OCI-LY1 (cell line): ENCODE data around the gene CYB561.

ENCODE experiments used
- H2AFZ ChIP-seq: fragments of 200-600 bp; sonication (generic), shearing (Covaris generic); 2 replicates; pipeline ENCODE4 v1.6.0; 2014; ENCODE audit warnings: antibody characterized with exemption, mild to moderate bottlenecking, low read length
- H3F3A ChIP-seq: fragments of 200-600 bp; sonication (generic), shearing (Covaris generic); 2 replicates; pipeline ENCODE4 v1.6.0; 2014; ENCODE audit warnings: mild to moderate bottlenecking, antibody characterized with exemption, low read length, moderate library complexity; ENCODE audit not compliant: insufficient read depth
- H3K27ac ChIP-seq: fragments of 200-600 bp; sonication (generic); 2 replicates; pipeline ENCODE4 v1.5.1; 2014; ENCODE audit warnings: low read length, mixed run types, mild to moderate bottlenecking, low read depth; ENCODE audit not compliant: poor library complexity, severe bottlenecking
- H3K27me3 ChIP-seq: fragments of 200-600 bp; sonication (generic); 2 replicates; pipeline ENCODE4 v1.6.0; 2014; ENCODE audit warnings: antibody characterized with exemption, mild to moderate bottlenecking, low read length, moderate library complexity; ENCODE audit not compliant: insufficient read depth
- H3K36me3 ChIP-seq: fragments of 200-600 bp; sonication (generic); 2 replicates; pipeline ENCODE4 v1.6.1; 2014; ENCODE audit warnings: mild to moderate bottlenecking, antibody characterized with exemption, low read length, moderate library complexity, mixed read lengths; ENCODE audit not compliant: insufficient read depth
- H3K4me1 ChIP-seq: fragments of 200-600 bp; sonication (generic); 2 replicates; pipeline ENCODE4 v1.5.1; 2014; ENCODE audit warnings: mild to moderate bottlenecking, low read length, moderate library complexity; ENCODE audit not compliant: insufficient read depth, severe bottlenecking
- H3K4me2 ChIP-seq: fragments of 200-600 bp; sonication (generic), shearing (Covaris generic); 2 replicates; pipeline ENCODE4 v1.6.1; 2014; ENCODE audit warnings: low read length
- H3K4me3 ChIP-seq: fragments of 200-600 bp; sonication (generic); 2 replicates; pipeline ENCODE4 v1.5.1; 2014; ENCODE audit warnings: low read length, low read depth, mild to moderate bottlenecking, mixed read lengths; ENCODE audit not compliant: poor library complexity, severe bottlenecking
- H3K79me2 ChIP-seq: fragments of 200-600 bp; shearing (Covaris generic); 2 replicates; pipeline ENCODE4 v1.6.1; 2016; ENCODE audit warnings: mixed run types, low read length, mixed read lengths; ENCODE audit not compliant: insufficient read depth
- H3K9ac ChIP-seq: fragments of 200-600 bp; sonication (generic), shearing (Covaris generic); 2 replicates; pipeline ENCODE4 v1.6.1; 2014; ENCODE audit warnings: mild to moderate bottlenecking, low read length, mixed read lengths
- H3K9me2 ChIP-seq: fragments of 200-600 bp; sonication (generic), shearing (Covaris generic); 2 replicates; pipeline ENCODE4 v1.6.1; 2014; ENCODE audit warnings: low read depth, mild to moderate bottlenecking, low read length, mixed read lengths
- H3K9me3 ChIP-seq: fragments of 200-600 bp; shearing (Covaris generic); 2 replicates; pipeline ENCODE4 v1.6.1; 2014; ENCODE audit warnings: low read length, mixed read lengths
- H4K20me1 ChIP-seq: fragments of 200-600 bp; sonication (generic), shearing (Covaris generic); 2 replicates; pipeline ENCODE4 v1.6.0; 2016; ENCODE audit warnings: mild to moderate bottlenecking, low read length; ENCODE audit not compliant: insufficient read depth
- EZH2 ChIP-seq: fragments of 200-600 bp; sonication (generic), shearing (Covaris generic); IDR thresholded peaks from 2 replicates; pipeline ENCODE4 v1.8.0; 2017; ENCODE audit warnings: borderline replicate concordance, mixed run types, mild to moderate bottlenecking, antibody characterized with exemption, low read length, moderate library complexity, mixed read lengths
- TF ChIP-seq, protein P1 (sequence below): fragments of 200-600 bp; sonication (generic), shearing (Covaris generic); IDR thresholded peaks from 2 replicates; pipeline ENCODE4 v1.5.1; 2017; ENCODE audit warnings: mild to moderate bottlenecking, antibody characterized with exemption, low read length, moderate library complexity, mixed read lengths

The CYB561 gene

DNA sequence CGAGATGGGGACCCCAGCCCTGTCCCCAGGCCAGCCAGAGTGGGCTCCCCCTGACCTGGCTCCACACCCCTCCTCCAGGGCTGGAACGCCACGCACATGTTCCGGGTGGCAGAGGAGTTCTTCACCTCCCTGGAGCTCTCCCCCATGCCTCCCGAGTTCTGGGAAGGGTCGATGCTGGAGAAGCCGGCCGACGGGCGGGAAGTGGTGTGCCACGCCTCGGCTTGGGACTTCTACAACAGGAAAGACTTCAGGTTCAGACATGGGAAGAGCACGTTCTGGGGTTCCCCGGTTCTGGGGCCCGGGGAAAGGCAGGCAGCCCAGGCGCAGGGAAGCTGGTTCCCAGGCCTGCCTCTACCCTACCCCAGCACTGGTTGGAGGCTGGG lies 35.4 kb upstream of the CYB561 start:
- no peaks in the 10 kb centered on the region for H3K27me3 ChIP-seq
- no peak for TF ChIP-seq EZH2
- TF ChIP-seq, protein P1, sequence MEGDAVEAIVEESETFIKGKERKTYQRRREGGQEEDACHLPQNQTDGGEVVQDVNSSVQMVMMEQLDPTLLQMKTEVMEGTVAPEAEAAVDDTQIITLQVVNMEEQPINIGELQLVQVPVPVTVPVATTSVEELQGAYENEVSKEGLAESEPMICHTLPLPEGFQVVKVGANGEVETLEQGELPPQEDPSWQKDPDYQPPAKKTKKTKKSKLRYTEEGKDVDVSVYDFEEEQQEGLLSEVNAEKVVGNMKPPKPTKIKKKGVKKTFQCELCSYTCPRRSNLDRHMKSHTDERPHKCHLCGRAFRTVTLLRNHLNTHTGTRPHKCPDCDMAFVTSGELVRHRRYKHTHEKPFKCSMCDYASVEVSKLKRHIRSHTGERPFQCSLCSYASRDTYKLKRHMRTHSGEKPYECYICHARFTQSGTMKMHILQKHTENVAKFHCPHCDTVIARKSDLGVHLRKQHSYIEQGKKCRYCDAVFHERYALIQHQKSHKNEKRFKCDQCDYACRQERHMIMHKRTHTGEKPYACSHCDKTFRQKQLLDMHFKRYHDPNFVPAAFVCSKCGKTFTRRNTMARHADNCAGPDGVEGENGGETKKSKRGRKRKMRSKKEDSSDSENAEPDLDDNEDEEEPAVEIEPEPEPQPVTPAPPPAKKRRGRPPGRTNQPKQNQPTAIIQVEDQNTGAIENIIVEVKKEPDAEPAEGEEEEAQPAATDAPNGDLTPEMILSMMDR: no peak
- no peaks in the 10 kb centered on the region for H3F3A ChIP-seq
- H3K4me2 ChIP-seq: no peak overlapping the region
- no peaks in the 10 kb centered on the region for H3K79me2 ChIP-seq
- H3K36me3 ChIP-seq: no peaks in the 10 kb centered on the region
- H3K27ac ChIP-seq: no peak overlapping the region
- no peaks in the 10 kb centered on the region for H3K9me2 ChIP-seq
- no peaks in the 10 kb centered on the region for H4K20me1 ChIP-seq
- H3K9me3 ChIP-seq: no peaks in the 10 kb centered on the region
- peaks cover 18% of the 10 kb centered on the region for H3K4me1 ChIP-seq
- H3K4me3 ChIP-seq: no peak overlapping the region
- no peak overlapping the region for H3K9ac ChIP-seq
- H2AFZ ChIP-seq: no peak overlapping the region

DNA sequence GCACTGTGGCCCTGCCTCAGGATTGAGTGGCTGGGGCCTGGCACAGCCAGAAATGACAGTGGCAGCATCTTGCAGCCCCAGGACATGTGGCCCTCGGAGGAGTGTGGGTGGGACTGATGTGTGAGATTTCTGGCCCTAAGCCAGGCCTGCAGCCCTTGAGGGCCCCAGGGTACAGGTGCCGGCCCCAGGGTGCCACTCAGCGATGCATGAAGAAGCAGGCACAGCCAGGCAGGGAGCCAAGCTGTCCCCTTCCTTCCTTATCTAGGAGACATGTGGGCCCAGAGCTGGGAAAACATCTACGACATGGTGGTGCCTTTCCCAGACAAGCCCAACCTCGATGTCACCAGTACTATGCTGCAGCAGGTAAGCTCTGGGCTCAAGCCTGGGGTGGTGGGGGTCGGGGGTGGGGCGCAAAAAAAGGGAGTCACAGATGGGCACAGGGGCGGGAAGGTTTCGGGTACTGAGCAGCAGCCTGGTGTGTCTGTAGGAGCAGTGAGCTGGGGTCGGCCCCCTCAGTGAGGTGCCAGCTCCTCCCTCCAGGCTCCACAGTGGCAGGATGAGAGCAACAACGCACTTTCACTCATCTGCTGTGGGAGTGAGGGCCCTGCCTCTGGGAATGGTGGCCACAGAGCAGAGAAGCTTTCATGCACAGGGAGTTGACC lies 34.9 kb upstream of the CYB561 start:
- Histone ChIP-seq H3K79me2 (no peaks in the 10 kb centered on the region), H3K36me3 (no peaks in the 10 kb centered on the region), H2AFZ (no peak overlapping the region), H3K27ac (no peak overlapping the region), H3K9ac (no peak overlapping the region), H3F3A (no peaks in the 10 kb centered on the region), H4K20me1 (no peaks in the 10 kb centered on the region), H3K9me3 (no peaks in the 10 kb centered on the region), H3K9me2 (no peaks in the 10 kb centered on the region), H3K4me2 (no peak overlapping the region), H3K4me1 (peaks cover 19% of the 10 kb centered on the region), H3K4me3 (no peak overlapping the region), H3K27me3 (no peaks in the 10 kb centered on the region; the same call in 1 of the 2 replicates)
- no peak for TF ChIP-seq EZH2

- H3K9ac ChIP-seq: no peak overlapping the region
- no peak overlapping the region for H3K4me2 ChIP-seq
- H3F3A ChIP-seq: no peaks in the 10 kb centered on the region
- no peaks in the 10 kb centered on the region for H4K20me1 ChIP-seq
- H3K4me1 ChIP-seq: peaks cover 19% of the 10 kb centered on the region
- H3K9me2 ChIP-seq: no peaks in the 10 kb centered on the region
- H3K27me3 ChIP-seq: peaks cover 7% of the 10 kb centered on the region; the same call in 1 of the 2 replicates
- no peaks in the 10 kb centered on the region for H3K36me3 ChIP-seq
- no peak overlapping the region for H3K4me3 ChIP-seq
- TF ChIP-seq EZH2: no peak
- TF ChIP-seq, protein P1: no peak
- H3K27ac ChIP-seq: no peak overlapping the region
- H2AFZ ChIP-seq: no peak overlapping the region
- no peaks in the 10 kb centered on the region for H3K79me2 ChIP-seq
- H3K9me3 ChIP-seq: no peaks in the 10 kb centered on the region
Measured at GRCh38 chr17:63480192-63480784, 34.2 kb upstream of the CYB561 start.
